Measurements from ENCODE around the gene ABHD4.
A peak's percentile ranks its signal among the peaks of the same experiment; 100 is the strongest.

Gene ABHD4

DNA sequence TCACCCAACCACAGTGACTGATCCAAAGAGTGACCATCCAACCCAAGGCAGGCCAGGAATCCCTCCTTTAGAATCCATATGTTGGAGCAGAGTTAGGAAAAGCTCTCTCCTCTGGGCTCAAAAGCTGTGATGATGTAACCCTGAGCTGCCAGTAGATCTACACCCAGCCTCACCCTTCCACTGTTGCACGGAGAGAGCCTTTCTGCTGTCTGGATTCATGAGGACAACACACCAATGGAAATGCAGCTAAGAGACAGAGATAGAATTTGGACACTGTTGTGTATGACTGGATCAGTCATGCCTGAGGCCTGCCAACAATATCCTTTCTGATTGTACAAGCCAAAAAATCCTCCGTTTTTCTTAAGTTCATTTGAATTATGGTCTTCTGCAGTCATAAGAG is 50.4 kb downstream of the ABHD4 start:
- Histone ChIP-seq H3K27ac (ENCODE audit: low read length) (no peak overlapping the region), H3K36me3 (ENCODE audit: control insufficient read depth in 2 of 2, insufficient read depth in 2 of 2, low read length in 2 of 2) (no peaks in the 10 kb centered on the region), H3K4me3 (ENCODE audit: low read length in 2 of 2) (no peak overlapping the region), H3K4me1 (ENCODE audit: control insufficient read depth, insufficient read depth, low read length) (peaks cover 5% of the 10 kb centered on the region), H3K9me3 (ENCODE audit: control insufficient read depth in 2 of 2, low read length in 2 of 2) (no peaks in the 10 kb centered on the region), H3K27me3 (ENCODE audit: control insufficient read depth in 1 of 2, insufficient read depth in 2 of 2, low read length in 2 of 2) (no peaks in the 10 kb centered on the region), H3K9ac (ENCODE audit: low read length in 2 of 2) (no peak overlapping the region)

DNA sequence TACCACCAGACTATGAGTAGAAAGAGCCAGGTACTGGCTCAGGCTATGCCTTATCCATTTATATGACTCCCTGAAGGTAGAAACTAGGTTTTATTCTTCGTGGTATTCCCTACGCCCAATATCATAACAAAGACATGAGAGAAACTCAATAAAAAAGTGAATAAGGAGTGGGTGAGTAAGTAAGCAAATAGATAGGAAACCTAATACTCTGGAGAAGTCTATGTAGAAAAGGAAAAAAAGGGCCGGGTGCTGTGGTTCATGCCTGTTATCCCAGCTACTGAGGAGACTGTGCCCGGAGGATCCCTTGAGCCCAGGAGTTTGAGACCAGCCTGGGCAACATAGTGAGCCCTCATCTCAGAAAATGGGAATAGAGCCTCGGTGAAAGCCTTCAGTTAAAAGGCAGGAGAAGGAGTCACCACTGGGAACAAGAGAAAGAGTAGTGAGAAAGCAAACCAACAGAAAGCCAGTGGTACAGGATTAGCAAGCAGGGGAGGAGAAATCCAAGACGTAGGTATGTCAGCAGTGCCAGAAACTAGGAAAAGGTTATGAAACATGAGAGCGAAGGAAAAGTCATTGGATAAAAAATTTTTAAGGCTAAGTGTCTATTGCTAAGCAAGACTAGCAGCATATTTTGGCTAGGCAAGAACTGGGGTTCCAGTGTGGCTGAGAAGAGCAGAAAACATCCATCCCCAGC is 52.1 kb downstream of the ABHD4 start:
- Histone ChIP-seq H3K27ac (ENCODE audit: low read length) (no peak overlapping the region), H3K27me3 (ENCODE audit: control insufficient read depth in 1 of 2, insufficient read depth in 2 of 2, low read length in 2 of 2) (no peaks in the 10 kb centered on the region), H3K4me1 (ENCODE audit: control insufficient read depth, insufficient read depth, low read length) (peaks cover 6% of the 10 kb centered on the region), H3K4me3 (ENCODE audit: low read length in 2 of 2) (no peak overlapping the region), H3K36me3 (ENCODE audit: control insufficient read depth in 2 of 2, insufficient read depth in 2 of 2, low read length in 2 of 2) (no peaks in the 10 kb centered on the region), H3K9ac (ENCODE audit: low read length in 2 of 2) (no peak overlapping the region), H3K9me3 (ENCODE audit: control insufficient read depth in 2 of 2, low read length in 2 of 2) (no peaks in the 10 kb centered on the region)

DNA sequence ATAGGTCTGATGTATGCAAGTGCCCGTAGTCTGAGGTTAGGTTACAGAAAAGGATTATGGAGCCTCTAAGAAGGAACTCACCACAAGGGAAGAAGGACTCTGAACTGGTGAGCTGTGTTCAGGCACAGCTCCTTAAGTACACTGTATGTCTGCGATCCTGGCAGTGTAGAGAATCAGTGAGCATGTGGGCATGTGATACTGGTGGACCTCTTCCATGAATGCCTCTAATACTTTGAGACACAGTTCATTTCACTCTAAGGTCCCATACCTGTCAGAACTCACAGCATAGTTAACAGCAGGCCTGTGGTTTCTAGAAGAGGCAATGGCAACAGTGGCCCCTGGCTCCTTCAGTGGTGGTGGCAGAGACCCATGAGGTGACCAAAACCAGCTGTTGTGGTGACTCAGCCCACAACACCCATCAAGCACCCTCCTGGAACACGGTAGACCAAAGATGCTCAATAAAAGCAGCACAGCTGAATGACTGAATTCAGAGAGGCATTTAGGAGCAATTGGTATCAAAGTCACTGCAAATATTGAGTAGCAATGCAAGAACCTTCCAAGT is 52.9 kb downstream of the ABHD4 start:
- no peak overlapping the region for H3K4me3 ChIP-seq (ENCODE audit: low read length in 2 of 2)
- no peaks in the 10 kb centered on the region for H3K9me3 ChIP-seq (ENCODE audit: control insufficient read depth in 2 of 2, low read length in 2 of 2)
- H3K9ac ChIP-seq (ENCODE audit: low read length in 2 of 2): no peak overlapping the region
- H3K4me1 ChIP-seq (ENCODE audit: control insufficient read depth, insufficient read depth, low read length): peaks cover 6% of the 10 kb centered on the region
- no peaks in the 10 kb centered on the region for H3K27me3 ChIP-seq (ENCODE audit: control insufficient read depth in 1 of 2, insufficient read depth in 2 of 2, low read length in 2 of 2)
- H3K36me3 ChIP-seq (ENCODE audit: control insufficient read depth in 2 of 2, insufficient read depth in 2 of 2, low read length in 2 of 2): no peaks in the 10 kb centered on the region
- H3K27ac ChIP-seq (ENCODE audit: low read length): no peak overlapping the region

GRCh38 chr14:22651586-22651985 is 53.5 kb downstream of the ABHD4 start:
- no peaks in the 10 kb centered on the region for H3K27me3 ChIP-seq (ENCODE audit: control insufficient read depth in 1 of 2, insufficient read depth in 2 of 2, low read length in 2 of 2)
- H3K27ac ChIP-seq (ENCODE audit: low read length): no peak overlapping the region
- H3K9me3 ChIP-seq (ENCODE audit: control insufficient read depth in 2 of 2, low read length in 2 of 2): no peaks in the 10 kb centered on the region
- no peak overlapping the region for H3K4me3 ChIP-seq (ENCODE audit: low read length in 2 of 2)
- H3K9ac ChIP-seq (ENCODE audit: low read length in 2 of 2): no peak overlapping the region
- H3K36me3 ChIP-seq (ENCODE audit: control insufficient read depth in 2 of 2, insufficient read depth in 2 of 2, low read length in 2 of 2): no peaks in the 10 kb centered on the region
- peaks cover 6% of the 10 kb centered on the region for H3K4me1 ChIP-seq (ENCODE audit: control insufficient read depth, insufficient read depth, low read length)

DNA sequence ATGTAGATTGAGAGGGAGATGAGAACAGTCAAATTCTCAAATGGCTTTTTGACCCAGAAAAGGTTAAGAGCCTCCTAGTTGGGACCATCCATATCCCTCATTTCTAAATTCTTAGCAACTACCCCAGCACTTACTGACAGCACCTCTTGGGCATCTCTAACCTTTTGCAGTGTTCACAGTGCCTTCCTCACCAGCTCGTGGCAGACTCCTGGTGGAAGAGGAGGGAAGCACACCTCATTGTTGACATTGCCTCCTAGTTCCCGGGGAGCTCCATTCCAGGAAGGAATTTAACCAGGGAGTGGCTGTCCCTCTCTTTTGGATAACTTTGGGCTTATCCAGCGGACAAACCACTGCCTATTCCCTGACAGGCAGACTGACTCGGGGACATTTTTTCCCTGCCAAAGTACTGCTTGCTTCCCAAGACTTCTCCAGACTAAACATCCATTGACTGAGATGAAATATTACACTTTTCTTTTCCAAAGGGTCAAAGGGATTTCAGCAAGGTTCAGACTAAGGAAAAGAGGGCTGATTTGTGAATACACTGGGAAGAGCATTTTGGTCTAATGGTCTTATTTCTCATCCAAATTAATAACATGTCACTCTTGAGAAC is 55.0 kb downstream of the ABHD4 start:
- no peak overlapping the region for H3K4me3 ChIP-seq (ENCODE audit: low read length in 2 of 2)
- no peak overlapping the region for H3K9ac ChIP-seq (ENCODE audit: low read length in 2 of 2)
- H3K4me1 ChIP-seq (ENCODE audit: control insufficient read depth, insufficient read depth, low read length): peaks cover 15% of the 10 kb centered on the region
- no peak overlapping the region for H3K27ac ChIP-seq (ENCODE audit: low read length)
- no peaks in the 10 kb centered on the region for H3K27me3 ChIP-seq (ENCODE audit: control insufficient read depth in 1 of 2, insufficient read depth in 2 of 2, low read length in 2 of 2)
- no peaks in the 10 kb centered on the region for H3K36me3 ChIP-seq (ENCODE audit: control insufficient read depth in 2 of 2, insufficient read depth in 2 of 2, low read length in 2 of 2)
- H3K9me3 ChIP-seq (ENCODE audit: control insufficient read depth in 2 of 2, low read length in 2 of 2): no peaks in the 10 kb centered on the region

DNA sequence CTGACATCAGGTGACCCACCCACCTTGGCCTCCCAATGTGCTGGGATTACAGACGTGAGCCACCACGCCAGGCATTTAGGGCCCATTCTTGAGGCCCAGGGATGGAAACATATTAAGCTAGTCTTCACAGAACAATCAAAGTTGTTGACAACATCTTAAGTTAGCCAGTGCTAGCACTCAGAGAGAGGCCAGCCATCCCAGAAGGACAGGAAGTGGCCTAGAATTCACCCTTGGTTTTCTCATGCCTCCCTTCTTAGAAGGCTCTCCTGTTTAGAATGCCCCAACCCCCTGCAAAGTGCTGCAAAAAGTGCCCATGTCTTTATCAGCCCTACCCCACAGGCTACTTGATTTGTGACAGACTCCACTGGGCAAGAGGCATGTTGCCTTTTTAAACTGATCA is 58.1 kb downstream of the ABHD4 start:
- H3K9me3 ChIP-seq (ENCODE audit: control insufficient read depth in 2 of 2, low read length in 2 of 2): no peaks in the 10 kb centered on the region
- H3K27me3 ChIP-seq (ENCODE audit: control insufficient read depth in 1 of 2, insufficient read depth in 2 of 2, low read length in 2 of 2): no peaks in the 10 kb centered on the region
- no peak overlapping the region for H3K4me3 ChIP-seq (ENCODE audit: low read length in 2 of 2)
- H3K4me1 ChIP-seq (ENCODE audit: control insufficient read depth, insufficient read depth, low read length): peaks cover 15% of the 10 kb centered on the region
- no peak overlapping the region for H3K27ac ChIP-seq (ENCODE audit: low read length)
- H3K36me3 ChIP-seq (ENCODE audit: control insufficient read depth in 2 of 2, insufficient read depth in 2 of 2, low read length in 2 of 2): no peaks in the 10 kb centered on the region
- H3K9ac ChIP-seq (ENCODE audit: low read length in 2 of 2): no peak overlapping the region

DNA sequence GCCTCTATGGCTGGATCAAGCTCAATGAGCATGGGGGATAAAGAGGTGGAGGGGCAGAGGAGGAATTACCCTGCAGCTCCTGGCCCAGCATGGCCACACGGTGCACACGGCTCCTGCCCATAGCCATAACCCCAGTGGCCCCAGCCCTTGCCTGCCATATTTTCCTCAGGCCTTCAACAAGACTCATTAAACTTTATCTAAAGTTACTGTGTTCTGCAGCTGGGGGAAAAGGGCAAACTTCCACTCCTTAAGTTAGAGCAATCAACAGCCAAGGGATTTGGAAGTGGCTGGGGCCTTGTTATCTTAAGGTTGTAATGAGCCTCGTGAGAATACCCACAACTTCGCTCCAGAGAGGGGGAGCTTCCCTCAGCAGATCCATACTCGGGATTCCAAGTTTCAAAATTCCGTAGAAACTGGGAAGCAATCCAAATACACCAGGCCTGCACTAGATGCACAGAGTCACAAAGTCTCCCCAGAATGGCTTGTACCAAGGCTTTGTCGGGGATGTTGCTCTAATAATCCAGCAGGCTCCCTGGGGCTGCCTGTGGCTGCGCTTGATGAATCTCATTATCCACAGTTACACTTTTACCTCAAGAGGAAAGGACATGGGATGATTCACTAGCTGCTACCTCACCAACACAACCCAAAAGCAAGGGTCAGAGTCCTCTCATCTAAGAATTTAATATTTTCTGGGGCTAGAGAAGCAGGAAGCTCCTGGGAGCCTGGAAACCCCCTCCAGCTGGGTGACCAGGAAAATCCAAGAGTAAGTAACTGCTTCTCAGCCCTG is 59.0 kb downstream of the ABHD4 start:
- no peak overlapping the region for H3K27ac ChIP-seq (ENCODE audit: low read length)
- no peak overlapping the region for H3K4me3 ChIP-seq (ENCODE audit: low read length in 2 of 2)
- peak overlapping the region in 1 of 2 donors; percentile 21 for H3K9ac ChIP-seq (ENCODE audit: low read length in 2 of 2)
- H3K4me1 ChIP-seq (ENCODE audit: control insufficient read depth, insufficient read depth, low read length): peaks cover 15% of the 10 kb centered on the region
- H3K9me3 ChIP-seq (ENCODE audit: control insufficient read depth in 2 of 2, low read length in 2 of 2): no peaks in the 10 kb centered on the region
- H3K36me3 ChIP-seq (ENCODE audit: control insufficient read depth in 2 of 2, insufficient read depth in 2 of 2, low read length in 2 of 2): no peaks in the 10 kb centered on the region
- H3K27me3 ChIP-seq (ENCODE audit: control insufficient read depth in 1 of 2, insufficient read depth in 2 of 2, low read length in 2 of 2): no peaks in the 10 kb centered on the region

DNA sequence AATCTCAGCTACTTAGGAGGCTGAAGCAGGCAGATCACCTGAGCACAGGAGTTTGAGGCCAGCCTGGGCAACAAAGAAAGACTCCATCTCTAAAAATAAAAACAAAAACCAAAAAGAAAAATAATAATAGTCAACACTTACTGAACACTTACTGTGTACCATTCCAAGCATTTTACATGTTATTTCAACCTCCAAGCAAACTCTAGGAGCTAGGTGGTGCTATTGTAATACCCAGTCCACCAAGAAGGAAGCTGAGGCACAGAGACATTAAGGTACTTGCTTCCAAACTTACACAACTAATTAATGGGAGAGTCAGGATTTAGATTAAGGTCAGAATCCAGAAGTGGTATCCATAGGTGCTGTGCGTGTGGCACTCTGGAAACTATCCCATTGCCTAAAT is 59.8 kb downstream of the ABHD4 start:
- no peaks in the 10 kb centered on the region for H3K36me3 ChIP-seq (ENCODE audit: control insufficient read depth in 2 of 2, insufficient read depth in 2 of 2, low read length in 2 of 2)
- H3K9me3 ChIP-seq (ENCODE audit: control insufficient read depth in 2 of 2, low read length in 2 of 2): no peaks in the 10 kb centered on the region
- H3K9ac ChIP-seq (ENCODE audit: low read length in 2 of 2): no peak overlapping the region
- no peaks in the 10 kb centered on the region for H3K27me3 ChIP-seq (ENCODE audit: control insufficient read depth in 1 of 2, insufficient read depth in 2 of 2, low read length in 2 of 2)
- H3K27ac ChIP-seq (ENCODE audit: low read length): no peak overlapping the region
- H3K4me1 ChIP-seq (ENCODE audit: control insufficient read depth, insufficient read depth, low read length): peaks cover 15% of the 10 kb centered on the region
- no peak overlapping the region for H3K4me3 ChIP-seq (ENCODE audit: low read length in 2 of 2)

DNA sequence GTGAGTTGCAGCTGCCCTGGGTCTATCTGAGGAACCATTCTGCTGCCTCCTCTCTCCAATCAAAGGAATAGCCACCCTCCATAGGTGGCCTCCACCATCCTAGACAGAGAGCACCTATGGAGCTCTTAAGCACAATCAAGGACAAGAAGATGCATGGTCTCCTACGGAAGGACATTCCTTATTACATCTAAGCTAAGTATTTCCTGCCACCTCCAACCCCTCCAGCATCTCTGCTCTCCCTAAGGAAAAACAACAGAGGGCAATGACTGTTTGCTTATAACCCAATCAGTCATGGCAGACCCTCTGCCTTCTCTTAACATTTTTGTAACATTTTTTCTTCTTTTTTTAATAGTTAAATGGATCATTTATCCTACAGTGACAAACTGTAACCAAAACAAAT is 60.8 kb downstream of the ABHD4 start:
- Histone ChIP-seq H3K4me3 (ENCODE audit: low read length in 2 of 2) (no peak overlapping the region), H3K36me3 (ENCODE audit: control insufficient read depth in 2 of 2, insufficient read depth in 2 of 2, low read length in 2 of 2) (no peaks in the 10 kb centered on the region), H3K27me3 (ENCODE audit: control insufficient read depth in 1 of 2, insufficient read depth in 2 of 2, low read length in 2 of 2) (no peaks in the 10 kb centered on the region), H3K4me1 (ENCODE audit: control insufficient read depth, insufficient read depth, low read length) (peaks cover 9% of the 10 kb centered on the region), H3K27ac (ENCODE audit: low read length) (no peak overlapping the region), H3K9me3 (ENCODE audit: control insufficient read depth in 2 of 2, low read length in 2 of 2) (no peaks in the 10 kb centered on the region), H3K9ac (ENCODE audit: low read length in 2 of 2) (no peak overlapping the region)

DNA sequence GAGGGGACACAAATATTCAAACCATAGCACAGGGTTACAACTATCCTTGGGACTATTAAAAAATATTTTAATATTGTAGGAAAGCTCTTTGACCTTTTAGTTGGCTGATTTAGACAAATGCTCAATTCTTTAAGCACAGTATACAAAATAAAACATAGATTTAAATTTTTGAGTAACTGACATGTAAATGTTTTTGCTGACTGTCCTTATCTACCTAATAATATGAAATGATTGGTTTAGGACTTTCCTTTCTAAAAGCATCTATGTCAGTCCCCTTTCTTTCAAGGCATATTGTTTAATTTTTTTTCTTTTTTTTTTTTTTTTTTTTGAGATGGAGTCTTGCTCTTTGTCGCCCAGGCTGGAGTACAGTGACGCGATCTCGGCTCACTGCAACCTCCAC is 62.6 kb downstream of the ABHD4 start:
- no peaks in the 10 kb centered on the region for H3K36me3 ChIP-seq (ENCODE audit: control insufficient read depth in 2 of 2, insufficient read depth in 2 of 2, low read length in 2 of 2)
- H3K4me3 ChIP-seq (ENCODE audit: low read length in 2 of 2): no peak overlapping the region
- H3K9ac ChIP-seq (ENCODE audit: low read length in 2 of 2): no peak overlapping the region
- peaks cover 9% of the 10 kb centered on the region for H3K4me1 ChIP-seq (ENCODE audit: control insufficient read depth, insufficient read depth, low read length)
- H3K9me3 ChIP-seq (ENCODE audit: control insufficient read depth in 2 of 2, low read length in 2 of 2): no peaks in the 10 kb centered on the region
- no peaks in the 10 kb centered on the region for H3K27me3 ChIP-seq (ENCODE audit: control insufficient read depth in 1 of 2, insufficient read depth in 2 of 2, low read length in 2 of 2)
- no peak overlapping the region for H3K27ac ChIP-seq (ENCODE audit: low read length)
